WTC11 (cell line): ENCODE data around the gene PTPRH. TPM values are rescaled to one million over a fixed set of nuclear protein-coding genes. Genes with fewer than 3 reads are reported as not detected.

Source experiments
- ATAC-seq: fragments of 200-7000 bp; cut with Tn5 transposase; 2 replicates; pipeline ENCODE4 v1.10.0; 2021; ENCODE audit warnings: mild to moderate bottlenecking, moderate library complexity
- CTCF ChIA-PET: fragments of 300-600 bp; sonication (Branson Sonifier 250); formaldehyde crosslinking; loops from one replicate; lab custom pipeline; 2021; ENCODE audit warnings: antibody characterized with exemption; lab: Charles Lee
- POLR2A ChIA-PET: fragments of 350-600 bp; sonication (Branson Sonifier 250); formaldehyde crosslinking; loops from one replicate; lab custom pipeline; 2021; ENCODE audit warnings: antibody characterized with exemption; lab: Charles Lee
- DNase-seq: peaks from one replicate; pipeline ENCODE4 v3.0.0; 2021; ENCODE audit warnings: low spot score
- H3K27ac Mint-ChIP-seq: 2 replicates; pipeline ENCODE4 v1.8.0; 2021; ENCODE audit warnings: mixed read lengths
- H3K27me3 Mint-ChIP-seq: 2 replicates; pipeline ENCODE4 v1.8.0; 2021; ENCODE audit warnings: low read depth, mild to moderate bottlenecking, moderate library complexity, mixed read lengths
- H3K36me3 Mint-ChIP-seq: 2 replicates; pipeline ENCODE4 v1.8.0; 2021; ENCODE audit warnings: mixed read lengths
- H3K4me1 Mint-ChIP-seq: 2 replicates; pipeline ENCODE4 v1.8.0; 2022; ENCODE audit warnings: mixed read lengths
- H3K4me3 Mint-ChIP-seq: 2 replicates; pipeline ENCODE4 v1.8.0; 2021; ENCODE audit warnings: mild to moderate bottlenecking, moderate library complexity, mixed read lengths
- H3K9me3 Mint-ChIP-seq: 2 replicates; pipeline ENCODE4 v1.8.0; 2021; ENCODE audit warnings: mixed read lengths
- ESRRA ChIP-seq: sonication (generic); formaldehyde crosslinking; IDR thresholded peaks from 2 replicates; pipeline ENCODE4 v1.8.1; 2022; ENCODE audit warnings: mild to moderate bottlenecking, missing genetic modification reagents, borderline replicate concordance
- FOXJ3 ChIP-seq: sonication (generic); formaldehyde crosslinking; IDR thresholded peaks from 2 replicates; pipeline ENCODE4 v1.9.0; 2021; ENCODE audit warnings: missing genetic modification reagents, mild to moderate bottlenecking, borderline replicate concordance
- FOXK1 ChIP-seq: sonication (generic); formaldehyde crosslinking; IDR thresholded peaks from 2 replicates; pipeline ENCODE4 v1.8.0; 2022; ENCODE audit warnings: mild to moderate bottlenecking, moderate library complexity, missing genetic modification reagents
- FOXP1 ChIP-seq: sonication (generic); formaldehyde crosslinking; IDR thresholded peaks from 2 replicates; pipeline ENCODE4 v1.8.0; 2022; ENCODE audit warnings: missing genetic modification reagents, mild to moderate bottlenecking, moderate library complexity, borderline replicate concordance
- KAT7 ChIP-seq: sonication (generic); formaldehyde crosslinking; IDR thresholded peaks from 2 replicates; pipeline ENCODE4 v1.8.1; 2023; ENCODE audit warnings: missing genetic modification reagents, mild to moderate bottlenecking, borderline replicate concordance
- MXD4 ChIP-seq: fragments of 250-450 bp; sonication (Bioruptor Pico); IDR thresholded peaks from 2 replicates; pipeline ENCODE4 v1.8.0; 2021; ENCODE audit warnings: mild to moderate bottlenecking, moderate library complexity, borderline replicate concordance
- MYBL2 ChIP-seq: sonication (generic); formaldehyde crosslinking; IDR thresholded peaks from 2 replicates; pipeline ENCODE4 v1.8.1; 2023; ENCODE audit warnings: mild to moderate bottlenecking, moderate library complexity, missing genetic modification reagents
- NFATC4 ChIP-seq: fragments of 250-450 bp; sonication (Bioruptor Pico); IDR thresholded peaks from 2 replicates; pipeline ENCODE4 v1.9.0; 2021; ENCODE audit warnings: mild to moderate bottlenecking
- NR1H2 ChIP-seq: sonication (generic); formaldehyde crosslinking; IDR thresholded peaks from 2 replicates; pipeline ENCODE4 v1.9.0; 2021; ENCODE audit warnings: mild to moderate bottlenecking, moderate library complexity, missing genetic modification reagents
- NR3C1 ChIP-seq: sonication (generic); formaldehyde crosslinking; conservative IDR thresholded peaks from 2 replicates; pipeline ENCODE4 v1.8.1; 2023; ENCODE audit warnings: low read depth, mild to moderate bottlenecking, missing genetic modification reagents
- PRDM15 ChIP-seq: sonication (generic); formaldehyde crosslinking; IDR thresholded peaks from 2 replicates; pipeline ENCODE4 v1.8.0; 2022; ENCODE audit warnings: missing genetic modification reagents
- STAT6 ChIP-seq: sonication (generic); formaldehyde crosslinking; conservative IDR thresholded peaks from 2 replicates; pipeline ENCODE4 v1.8.1; 2023; ENCODE audit warnings: mild to moderate bottlenecking, low read depth, missing genetic modification reagents, moderate library complexity
- ZBTB21 ChIP-seq: sonication (generic); formaldehyde crosslinking; IDR thresholded peaks from 2 replicates; pipeline ENCODE4 v1.8.1; 2023; ENCODE audit warnings: mild to moderate bottlenecking, missing genetic modification reagents, borderline replicate concordance
- ZNF232 ChIP-seq: sonication (generic); formaldehyde crosslinking; IDR thresholded peaks from 2 replicates; pipeline ENCODE4 v1.8.0; 2022; ENCODE audit warnings: mild to moderate bottlenecking, missing genetic modification reagents
- ZNF423 ChIP-seq: fragments of 250-450 bp; sonication (Bioruptor Pico); IDR thresholded peaks from 2 replicates; pipeline ENCODE4 v2.1.2; 2022; ENCODE audit warnings: mild to moderate bottlenecking, moderate library complexity
- ZNF512 ChIP-seq: sonication (generic); formaldehyde crosslinking; IDR thresholded peaks from 2 replicates; pipeline ENCODE4 v1.8.1; 2022; ENCODE audit warnings: missing genetic modification reagents, borderline replicate concordance
- total RNA-seq: library from RNA; stranded (reverse); gene quantifications from 3 replicates; pipeline ENCODE4 v1.2.3, GENCODE V29; 2021
- TF ChIP-seq, protein P1 (sequence below): sonication (generic); formaldehyde crosslinking; IDR thresholded peaks from 2 replicates; pipeline ENCODE4 v1.8.1; 2023; ENCODE audit warnings: mild to moderate bottlenecking, missing genetic modification reagents, moderate library complexity
- TF ChIP-seq, protein P2 (sequence below): sonication (generic); formaldehyde crosslinking; conservative IDR thresholded peaks from 2 replicates; pipeline ENCODE4 v1.8.1; 2022; ENCODE audit warnings: mild to moderate bottlenecking, missing genetic modification reagents
- TF ChIP-seq, protein P3 (sequence below): sonication (generic); formaldehyde crosslinking; IDR thresholded peaks from 2 replicates; pipeline ENCODE4 v1.8.1; 2023; ENCODE audit warnings: mild to moderate bottlenecking, missing genetic modification reagents
- TF ChIP-seq, protein P4 (sequence below): fragments of 250-450 bp; sonication (Bioruptor Pico); IDR thresholded peaks from 2 replicates; pipeline ENCODE4 v2.1.2; 2022; ENCODE audit warnings: mild to moderate bottlenecking, moderate library complexity

Gene PTPRH
- total RNA-seq, 1 experiment from 2014 or later = 0.63 TPM

DNA sequence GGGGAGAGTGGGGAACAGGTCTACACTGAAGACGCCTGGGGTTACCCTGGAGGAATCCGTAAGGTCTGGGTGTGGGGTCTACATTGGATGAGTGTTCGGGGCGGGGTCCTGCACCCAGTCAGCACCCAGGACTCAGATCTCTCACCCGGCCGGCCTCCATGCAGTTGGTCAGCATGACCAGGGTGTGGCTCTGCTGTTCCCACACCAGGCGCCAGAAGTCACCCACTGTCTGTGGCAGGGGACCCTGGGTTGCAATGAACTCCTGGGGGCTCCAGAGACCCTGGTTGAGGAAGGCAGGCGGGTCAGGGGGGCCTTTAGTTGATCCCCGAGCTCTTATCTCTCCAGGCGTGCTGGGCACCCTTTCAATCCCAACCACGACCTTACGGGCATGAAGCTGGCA, 23.2 kb downstream of the PTPRH start (continued):
- TF ChIP-seq ZNF512 (CRISPR knock-in tag) (no peak), MYBL2 (CRISPR knock-in tag) (no peak), ZBTB21 (CRISPR knock-in tag) (no peak), NFATC4 (CRISPR knock-in tag) (no peak)
- TF ChIP-seq, protein P1, sequence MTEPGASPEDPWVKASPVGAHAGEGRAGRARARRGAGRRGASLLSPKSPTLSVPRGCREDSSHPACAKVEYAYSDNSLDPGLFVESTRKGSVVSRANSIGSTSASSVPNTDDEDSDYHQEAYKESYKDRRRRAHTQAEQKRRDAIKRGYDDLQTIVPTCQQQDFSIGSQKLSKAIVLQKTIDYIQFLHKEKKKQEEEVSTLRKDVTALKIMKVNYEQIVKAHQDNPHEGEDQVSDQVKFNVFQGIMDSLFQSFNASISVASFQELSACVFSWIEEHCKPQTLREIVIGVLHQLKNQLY (CRISPR knock-in tag) = no peak
- TF ChIP-seq, protein P2, sequence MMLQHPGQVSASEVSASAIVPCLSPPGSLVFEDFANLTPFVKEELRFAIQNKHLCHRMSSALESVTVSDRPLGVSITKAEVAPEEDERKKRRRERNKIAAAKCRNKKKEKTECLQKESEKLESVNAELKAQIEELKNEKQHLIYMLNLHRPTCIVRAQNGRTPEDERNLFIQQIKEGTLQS (CRISPR knock-in tag) = no peak

DNA sequence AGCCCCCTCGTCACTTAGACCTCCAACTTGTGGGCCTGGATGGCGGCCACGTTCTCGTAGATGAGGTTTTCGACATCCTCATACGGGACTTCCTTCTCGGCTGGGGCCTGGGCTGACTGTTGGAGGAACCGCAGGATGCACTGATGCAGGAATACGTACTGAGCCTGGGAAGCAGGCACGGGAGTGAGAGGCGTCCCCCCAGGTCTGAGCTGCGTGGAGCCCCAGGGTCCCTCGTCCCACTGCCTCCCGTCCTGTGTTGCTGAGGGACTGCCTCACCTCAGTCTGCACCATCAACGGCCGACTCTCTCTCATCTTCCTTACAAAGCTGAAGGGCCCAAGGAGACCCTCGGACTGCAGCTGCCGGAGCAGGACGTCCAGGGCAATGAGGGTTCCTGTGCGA, 27.6 kb downstream of the PTPRH start:
- ChIA-PET CTCF (no interaction called here), POLR2A (interaction anchor here (0.6 kb wide), 1 partner anchor 224 kb away, joined by 5 read pairs; no protein-coding TSS in a partner anchor)
- TF ChIP-seq ZNF423 (CRISPR knock-in tag) (no peak), PRDM15 (CRISPR knock-in tag) (no peak), NR3C1 (CRISPR knock-in tag) (no peak), NR1H2 (CRISPR knock-in tag) (no peak), MXD4 (CRISPR knock-in tag) (no peak), FOXK1 (no peak), ZNF232 (CRISPR knock-in tag) (no peak), KAT7 (CRISPR knock-in tag) (no peak), ESRRA (CRISPR knock-in tag) (no peak), STAT6 (no peak), FOXJ3 (CRISPR knock-in tag) (no peak), FOXP1 (CRISPR knock-in tag) (no peak)
- TF ChIP-seq, protein P3, sequence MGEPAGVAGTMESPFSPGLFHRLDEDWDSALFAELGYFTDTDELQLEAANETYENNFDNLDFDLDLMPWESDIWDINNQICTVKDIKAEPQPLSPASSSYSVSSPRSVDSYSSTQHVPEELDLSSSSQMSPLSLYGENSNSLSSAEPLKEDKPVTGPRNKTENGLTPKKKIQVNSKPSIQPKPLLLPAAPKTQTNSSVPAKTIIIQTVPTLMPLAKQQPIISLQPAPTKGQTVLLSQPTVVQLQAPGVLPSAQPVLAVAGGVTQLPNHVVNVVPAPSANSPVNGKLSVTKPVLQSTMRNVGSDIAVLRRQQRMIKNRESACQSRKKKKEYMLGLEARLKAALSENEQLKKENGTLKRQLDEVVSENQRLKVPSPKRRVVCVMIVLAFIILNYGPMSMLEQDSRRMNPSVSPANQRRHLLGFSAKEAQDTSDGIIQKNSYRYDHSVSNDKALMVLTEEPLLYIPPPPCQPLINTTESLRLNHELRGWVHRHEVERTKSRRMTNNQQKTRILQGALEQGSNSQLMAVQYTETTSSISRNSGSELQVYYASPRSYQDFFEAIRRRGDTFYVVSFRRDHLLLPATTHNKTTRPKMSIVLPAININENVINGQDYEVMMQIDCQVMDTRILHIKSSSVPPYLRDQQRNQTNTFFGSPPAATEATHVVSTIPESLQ = no peak
- TF ChIP-seq, protein P4, sequence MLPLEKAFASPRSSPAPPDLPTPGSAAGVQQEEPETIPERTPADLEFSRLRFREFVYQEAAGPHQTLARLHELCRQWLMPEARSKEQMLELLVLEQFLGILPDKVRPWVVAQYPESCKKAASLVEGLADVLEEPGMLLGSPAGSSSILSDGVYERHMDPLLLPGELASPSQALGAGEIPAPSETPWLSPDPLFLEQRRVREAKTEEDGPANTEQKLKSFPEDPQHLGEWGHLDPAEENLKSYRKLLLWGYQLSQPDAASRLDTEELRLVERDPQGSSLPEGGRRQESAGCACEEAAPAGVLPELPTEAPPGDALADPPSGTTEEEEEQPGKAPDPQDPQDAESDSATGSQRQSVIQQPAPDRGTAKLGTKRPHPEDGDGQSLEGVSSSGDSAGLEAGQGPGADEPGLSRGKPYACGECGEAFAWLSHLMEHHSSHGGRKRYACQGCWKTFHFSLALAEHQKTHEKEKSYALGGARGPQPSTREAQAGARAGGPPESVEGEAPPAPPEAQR (CRISPR knock-in tag) = no peak
- DNase-seq (no peak), ATAC-seq (no peak)
- Mint-ChIP-seq H3K4me1 (peaks cover 7% of the 10 kb centered on the region), H3K9me3 (no peaks in the 10 kb centered on the region), H3K27me3 (peaks cover 84% of the 10 kb centered on the region), H3K4me3 (no peak overlapping the region), H3K36me3 (no peaks in the 10 kb centered on the region), H3K27ac (no peak overlapping the region)
